Dermis blood vessel endothelial cell (primary cell): Measurements from ENCODE around the gene PTPRN2. TPM values are rescaled to one million over a fixed set of nuclear protein-coding genes. Genes with fewer than 3 reads are reported as not detected.

ENCODE experiments used
- DNase-seq: peaks from one replicate; pipeline ENCODE4 v3.0.0; 2010
- total RNA-seq: library from RNA; depleted of rRNA; stranded (reverse); fragments of >200 nt; gene quantifications from 2 replicates; pipeline ENCODE4 v1.2.3, GENCODE V29; 2014

Gene PTPRN2
- total RNA-seq, 1 donor from 2014 or later: 2.2 TPM

- DNase-seq: no peak
Observed at GRCh38 chr7:158273138-158273651, 314.4 kb downstream of the PTPRN2 start.

- no peak for DNase-seq
Observed at GRCh38 chr7:158272509-158273137, 315.0 kb downstream of the PTPRN2 start.

- DNase-seq: no peak
Observed at GRCh38 chr7:158272091-158272490, 315.5 kb downstream of the PTPRN2 start.

GRCh38 chr7:158271646-158272045, 316.0 kb downstream of the PTPRN2 start:
- DNase-seq: no peak

GRCh38 chr7:158270856-158271413, 316.7 kb downstream of the PTPRN2 start:
- no peak for DNase-seq

GRCh38 chr7:158270106-158270775, 317.4 kb downstream of the PTPRN2 start:
- DNase-seq: no peak

- DNase-seq: no peak
Observed at GRCh38 chr7:158268816-158269535, 318.6 kb downstream of the PTPRN2 start.

GRCh38 chr7:158267742-158268435, 319.7 kb downstream of the PTPRN2 start:
- DNase-seq: no peak

- DNase-seq: no peak
Observed at GRCh38 chr7:158266817-158267741, 320.5 kb downstream of the PTPRN2 start.

GRCh38 chr7:158266426-158266816, 321.2 kb downstream of the PTPRN2 start:
- DNase-seq: no peak

GRCh38 chr7:158265743-158266080, 321.9 kb downstream of the PTPRN2 start:
- DNase-seq: no peak

GRCh38 chr7:158264881-158265742, 322.5 kb downstream of the PTPRN2 start:
- DNase-seq: no peak

- DNase-seq: no peak
Observed at GRCh38 chr7:158263964-158264748, 323.5 kb downstream of the PTPRN2 start.

GRCh38 chr7:158263110-158263963, 324.3 kb downstream of the PTPRN2 start:
- DNase-seq: no peak

- no peak for DNase-seq
Observed at GRCh38 chr7:158262284-158263109, 325.1 kb downstream of the PTPRN2 start.

- DNase-seq: no peak
Observed at GRCh38 chr7:158261362-158262235, 326.0 kb downstream of the PTPRN2 start.
